CD14-positive monocyte (primary cell): ENCODE measurements around the gene RIMBP3B. TPM values are rescaled to one million over a fixed set of nuclear protein-coding genes. Genes with fewer than 3 reads are reported as not detected.
"Not testable (repeated sequence)": the region's sequence is repeated elsewhere in the genome, so short reads cannot be mapped to it uniquely, and the experiment has no call there.

Experiments
- DNase-seq, 3 donors: peaks; one replicate each; pipeline ENCODE4 v3.0.0-alpha.2; 2011 to 2022
- H2AFZ ChIP-seq: 2 replicates; pipeline ENCODE4 v1.6.0; 2012; ENCODE audit warnings: mild to moderate bottlenecking, low read depth, low read length, inconsistent platforms; ENCODE audit not compliant: insufficient read depth, poor library complexity, severe bottlenecking
- H3K27ac ChIP-seq, 2 donors: 1 replicate in 1 of 2; 2 replicates in 1 of 2; pipeline ENCODE4 v1.5.1; 2012 to 2013; ENCODE audit warnings: low read length in 2 of 2, control low read depth in 1 of 2, inconsistent platforms in 1 of 2, low read depth in 1 of 2, mild to moderate bottlenecking in 1 of 2
- H3K27me3 ChIP-seq, 2 donors: one replicate each; pipeline versions ENCODE4 v1.6.0 to v1.6.1; 2011 to 2013; ENCODE audit warnings: low read length in 2 of 2; ENCODE audit not compliant: control insufficient read depth in 2 of 2, insufficient read depth in 2 of 2
- H3K36me3 ChIP-seq, 2 donors: replicated peaks in 1 of 2; 1 replicate in 1 of 2; 2 replicates in 1 of 2; pipeline versions ENCODE4 v1.5.1 to v1.6.1; 2012 to 2013; ENCODE audit warnings: low read length in 2 of 2, control low read depth in 1 of 2, inconsistent platforms in 1 of 2, mild to moderate bottlenecking in 1 of 2; ENCODE audit not compliant: insufficient read depth in 2 of 2, control insufficient read depth in 1 of 2
- H3K4me1 ChIP-seq, 2 donors: 1 replicate in 1 of 2; 2 replicates in 1 of 2; pipeline versions ENCODE4 v1.5.1 to v1.6.1; 2012 to 2013; ENCODE audit warnings: low read length in 2 of 2, control low read depth in 1 of 2, inconsistent platforms in 1 of 2, mild to moderate bottlenecking in 1 of 2, moderate library complexity in 1 of 2; ENCODE audit not compliant: insufficient read depth in 2 of 2, control insufficient read depth in 1 of 2
- H3K4me2 ChIP-seq: replicated peaks from 2 replicates; pipeline ENCODE3; 2012; ENCODE audit warnings: low read length, moderate library complexity, mild to moderate bottlenecking; ENCODE audit not compliant: poor library complexity, severe bottlenecking; ENCODE audit errors: extremely low read depth
- H3K4me3 ChIP-seq, 3 experiments: fragments of 200-600 bp in 1 of 3; sonication (generic) in 1 of 3; replicated peaks in 1 of 3; 1 replicate in 2 of 3; 2 replicates in 1 of 3; pipeline ENCODE4 v1.5.1; 2011 to 2013; ENCODE audit warnings: low read length in 3 of 3, mild to moderate bottlenecking in 3 of 3, control low read depth in 2 of 3, low read depth in 2 of 3, inconsistent platforms in 1 of 3, moderate library complexity in 1 of 3
- H3K79me2 ChIP-seq: 2 replicates; pipeline ENCODE4 v1.6.0; 2012; ENCODE audit warnings: mild to moderate bottlenecking, control low read depth, inconsistent platforms, low read length, moderate library complexity; ENCODE audit not compliant: insufficient read depth
- H3K9ac ChIP-seq: 2 replicates; pipeline ENCODE4 v1.6.0; 2017; ENCODE audit warnings: low read length, mild to moderate bottlenecking; ENCODE audit not compliant: insufficient read depth, poor library complexity, severe bottlenecking
- H3K9me3 ChIP-seq, 2 donors: replicated peaks in 1 of 2; 1 replicate in 1 of 2; 2 replicates in 1 of 2; pipeline versions ENCODE4 v1.5.1 to v1.6.1; 2012 to 2013; ENCODE audit warnings: low read length in 2 of 2, control low read depth in 1 of 2; ENCODE audit not compliant: control insufficient read depth in 1 of 2, insufficient read depth in 1 of 2
- H4K20me1 ChIP-seq: 2 replicates; pipeline ENCODE4 v1.6.0; 2012; ENCODE audit warnings: mild to moderate bottlenecking, low read length, control low read depth, moderate library complexity; ENCODE audit not compliant: insufficient read depth
- H3K27ac Mint-ChIP-seq, 7 donors: one replicate each; pipeline ENCODE4 v1.8.0; 2020; ENCODE audit warnings: mild to moderate bottlenecking in 7 of 7, mixed read lengths in 7 of 7, moderate library complexity in 6 of 7, inconsistent platforms in 2 of 7
- H3K27me3 Mint-ChIP-seq, 3 donors: one replicate each; pipeline ENCODE4 v1.8.0; 2021 to 2022; ENCODE audit warnings: low read depth in 3 of 3, mild to moderate bottlenecking in 3 of 3, mixed read lengths in 3 of 3, moderate library complexity in 3 of 3, inconsistent platforms in 1 of 3
- H3K36me3 Mint-ChIP-seq, 2 donors: one replicate each; pipeline ENCODE4 v1.8.0; 2020; ENCODE audit warnings: mixed read lengths in 2 of 2, inconsistent platforms in 1 of 2, mild to moderate bottlenecking in 1 of 2
- H3K4me1 Mint-ChIP-seq: one replicate; pipeline ENCODE4 v1.8.0; 2020; ENCODE audit warnings: mild to moderate bottlenecking, mixed read lengths
- H3K4me3 Mint-ChIP-seq, 2 donors: one replicate each; pipeline ENCODE4 v1.8.0; 2020; ENCODE audit warnings: mild to moderate bottlenecking in 2 of 2, mixed read lengths in 2 of 2, moderate library complexity in 1 of 2
- H3K9me3 Mint-ChIP-seq, 7 donors: one replicate each; pipeline ENCODE4 v1.8.0; 2020 to 2022; ENCODE audit warnings: mixed read lengths in 7 of 7, mild to moderate bottlenecking in 6 of 7, moderate library complexity in 6 of 7, inconsistent platforms in 2 of 7
- WGBS: methylation state at CpG from one replicate; pipeline ENCODE4 v1.1.5; 2013; ENCODE audit warnings: missing lambda C conversion rate; ENCODE audit not compliant: insufficient coverage; 5-methylcytosine and 5-hydroxymethylcytosine counted together
- intact Hi-C, 2 donors: fragments of 100-400 bp; cut with micrococcal nuclease; formaldehyde crosslinking; loops; one replicate each; pipeline versions ENCODE4 v1.15.0 to v1.15.1; 2023
- polyA plus RNA-seq, 3 donors: library from polyadenylated mRNA; depleted of rRNA in 1 of 3; unstranded in 2 of 3; stranded (reverse) in 1 of 3; fragments of 300-500 nt in 2 of 3; fragments of >200 nt in 1 of 3; fragmentation: Illumina TruSeq in 2 of 3; gene quantifications; 1 replicate in 2 of 3; 2 replicates in 1 of 3; pipeline ENCODE4 v1.2.3, GENCODE V29; 2012 to 2021

Gene RIMBP3B
- polyA plus RNA-seq, 3 donors = 0.09 to 0.17 TPM; not detected in 1

DNA sequence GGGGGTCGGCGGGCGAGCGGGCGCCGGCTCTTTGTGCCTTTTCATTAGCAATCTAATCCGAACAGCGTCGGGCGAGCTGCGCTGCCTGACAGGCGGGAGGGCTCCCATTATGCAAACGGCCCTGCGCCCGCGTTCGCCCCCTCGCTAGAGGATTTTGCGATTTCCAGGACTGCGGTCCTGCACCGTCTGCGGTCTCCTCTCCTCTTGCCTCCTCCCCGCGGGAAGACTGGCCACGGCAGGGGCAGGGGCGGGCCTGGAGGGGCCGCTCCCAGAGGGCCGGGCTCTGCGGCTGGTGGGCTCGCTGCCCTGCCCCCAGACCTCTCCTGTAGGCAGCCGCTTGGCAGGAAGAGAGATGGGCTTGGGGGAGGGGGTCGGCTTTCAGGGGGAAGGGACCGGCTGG is 34.3 kb downstream of the RIMBP3B start:
- intact Hi-C loops, H3K27me3 Mint-ChIP-seq, H3K36me3 Mint-ChIP-seq, DNase-seq, H3K9ac ChIP-seq, H3K4me1 ChIP-seq, H3K9me3 Mint-ChIP-seq, H4K20me1 ChIP-seq, H2AFZ ChIP-seq, H3K36me3 ChIP-seq, H3K9me3 ChIP-seq, H3K27ac ChIP-seq, H3K79me2 ChIP-seq, H3K4me1 Mint-ChIP-seq, H3K27ac Mint-ChIP-seq, H3K27me3 ChIP-seq: not testable (repeated sequence)
- peak overlapping the region; percentile 66 to 72 for H3K4me3 Mint-ChIP-seq
- Histone ChIP-seq H3K4me3 (peak overlapping the region in 2 of 3 experiments; percentile 40 to 50), H3K4me2 (peak overlapping the region; percentile 60)
- no CpG with 5 or more reads among the region's 33 CpGs for WGBS

DNA sequence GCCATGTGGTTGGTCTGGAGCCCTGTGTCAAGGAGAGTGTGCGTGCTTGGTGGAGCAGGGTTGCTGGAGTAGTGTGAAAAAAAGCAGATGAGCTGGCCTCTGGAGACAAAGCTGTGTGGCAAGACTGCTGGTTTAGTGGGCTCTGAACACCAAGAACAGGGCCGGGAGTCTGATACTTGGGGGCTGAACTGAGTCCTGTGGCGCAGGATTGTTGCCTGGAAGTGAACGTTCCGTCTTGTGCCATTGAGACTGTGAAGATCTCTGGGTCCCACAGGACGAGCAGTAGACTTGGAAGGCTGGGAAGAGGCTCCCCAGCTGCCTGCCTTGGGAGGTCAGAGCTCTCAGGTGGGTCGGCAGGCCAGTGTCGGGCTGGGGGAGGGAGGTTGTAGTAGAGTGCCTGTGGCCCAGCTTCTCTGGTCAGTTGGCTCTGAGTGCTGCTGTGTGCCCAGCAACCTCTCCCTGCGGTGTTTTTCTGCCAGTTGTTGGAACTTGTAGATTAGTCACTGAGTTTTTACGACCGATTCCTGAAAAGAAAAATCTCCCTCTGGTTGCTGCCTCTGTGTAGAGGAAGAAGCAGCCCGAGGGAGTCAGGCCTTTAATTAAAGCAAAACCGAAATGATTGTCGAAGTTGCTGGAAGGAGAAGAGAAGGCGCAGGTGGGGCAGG is 35.6 kb downstream of the RIMBP3B start:
- DNase-seq, H3K36me3 Mint-ChIP-seq, H3K4me1 ChIP-seq, H3K27me3 Mint-ChIP-seq, H4K20me1 ChIP-seq, H3K4me3 ChIP-seq, H3K27ac Mint-ChIP-seq, H3K4me2 ChIP-seq, H2AFZ ChIP-seq, H3K79me2 ChIP-seq, H3K4me1 Mint-ChIP-seq, H3K9me3 ChIP-seq, H3K4me3 Mint-ChIP-seq, H3K36me3 ChIP-seq, intact Hi-C loops, H3K9me3 Mint-ChIP-seq, H3K9ac ChIP-seq, H3K27me3 ChIP-seq, H3K27ac ChIP-seq: not testable (repeated sequence)
- 100% methylated on average over 2 of the region's 15 CpGs for WGBS

DNA sequence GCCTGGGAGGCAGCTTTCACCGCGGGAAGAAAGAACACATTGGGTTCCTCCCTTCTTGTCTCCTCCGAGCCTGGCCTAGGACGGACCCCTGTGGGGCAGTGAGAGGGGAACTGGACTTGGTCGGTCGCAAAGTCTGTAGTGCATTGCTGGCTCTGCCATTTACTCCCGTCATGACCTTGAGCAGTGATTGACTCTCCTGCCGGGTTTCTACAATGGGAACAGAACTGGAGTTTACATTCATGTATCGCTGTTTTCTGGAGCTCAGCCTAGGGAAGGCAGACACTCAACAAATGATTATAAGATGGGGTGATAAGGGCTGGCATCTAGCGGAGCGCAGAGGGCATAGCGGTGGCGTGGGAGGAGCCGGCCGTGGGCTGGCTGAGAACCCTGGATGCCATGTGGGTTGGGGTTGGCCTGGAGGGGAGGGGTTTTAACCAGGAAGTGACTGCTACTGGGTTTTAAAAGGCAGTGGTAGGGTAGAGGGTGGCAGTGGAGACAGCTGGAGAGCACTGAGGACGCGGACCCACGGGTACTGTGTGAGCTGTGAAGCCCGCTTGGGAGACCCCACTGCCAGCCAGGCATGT is 36.7 kb downstream of the RIMBP3B start:
- H3K27me3 ChIP-seq, H3K27ac ChIP-seq, H3K4me3 Mint-ChIP-seq, H4K20me1 ChIP-seq, H3K4me2 ChIP-seq, H2AFZ ChIP-seq, H3K4me3 ChIP-seq, H3K4me1 Mint-ChIP-seq, H3K79me2 ChIP-seq, H3K4me1 ChIP-seq, H3K36me3 ChIP-seq, DNase-seq, H3K27me3 Mint-ChIP-seq, H3K36me3 Mint-ChIP-seq, H3K9ac ChIP-seq, H3K27ac Mint-ChIP-seq, intact Hi-C loops, H3K9me3 ChIP-seq, H3K9me3 Mint-ChIP-seq: not testable (repeated sequence)
- WGBS = no CpG with 5 or more reads among the region's 19 CpGs

DNA sequence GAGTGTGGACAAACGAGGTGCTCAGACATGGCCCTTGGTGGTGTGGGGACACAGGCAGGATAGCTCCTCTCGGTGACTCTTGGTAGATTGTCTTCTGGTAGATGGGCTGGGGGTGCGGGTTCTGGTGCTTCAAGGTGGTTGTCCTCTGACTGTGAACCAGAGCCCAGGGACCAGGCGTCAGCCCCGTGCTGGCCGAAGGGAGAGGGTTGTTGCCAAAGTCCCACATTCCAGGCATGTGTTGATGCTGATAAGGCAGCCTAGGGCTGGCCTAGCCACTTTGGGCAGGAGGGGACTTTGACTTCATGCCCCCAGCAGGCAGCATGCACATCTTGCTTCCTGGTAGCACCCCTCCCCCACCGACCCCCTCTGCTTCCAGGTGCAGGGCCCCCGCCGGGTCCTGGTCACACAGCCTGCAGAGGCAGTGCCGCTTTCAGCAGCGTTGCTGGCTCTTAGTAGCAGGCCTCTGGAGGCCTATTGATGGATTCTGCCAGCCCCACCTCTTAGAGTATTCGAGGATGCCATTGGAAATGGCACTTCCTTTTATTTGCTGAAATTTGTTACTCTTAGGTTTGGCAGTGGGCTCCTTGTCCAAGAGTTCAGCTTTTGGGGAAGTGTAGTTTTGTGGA is 40.6 kb downstream of the RIMBP3B start:
- H3K27ac Mint-ChIP-seq, H3K4me3 ChIP-seq, H3K36me3 ChIP-seq, H3K4me2 ChIP-seq, H3K27me3 Mint-ChIP-seq, H3K9ac ChIP-seq, H3K79me2 ChIP-seq, H2AFZ ChIP-seq, H3K27ac ChIP-seq, intact Hi-C loops, H3K9me3 Mint-ChIP-seq, H3K4me1 ChIP-seq, H3K4me3 Mint-ChIP-seq, DNase-seq, H3K27me3 ChIP-seq, H3K36me3 Mint-ChIP-seq, H3K4me1 Mint-ChIP-seq, H4K20me1 ChIP-seq, H3K9me3 ChIP-seq: not testable (repeated sequence)
- WGBS = no CpG with 5 or more reads among the region's 12 CpGs
